ENCODE measurements around the gene RNF144A.

- TF ChIP-seq CTCF (IDR thresholded peaks at IDR 0.05) (no peak), POLR2A (IDR thresholded peaks at IDR 0.05) (no peak)
Measured at GRCh38 chr2:6878549-6878948, 38.7 kb upstream of the RNF144A start.

Data from stomach (tissue), 4 donors.